ENCODE measurements around the gene RPN2.

Gene RPN2

GRCh38 chr20:37234254-37234581 lies 55.1 kb downstream of the RPN2 start:
- Histone ChIP-seq H3K4me1 (ENCODE audit: insufficient read depth, low read length) (peaks cover 14% of the 10 kb centered on the region), H3K9ac (ENCODE audit: low read depth, low read length) (no peak overlapping the region), H3K36me3 (ENCODE audit: insufficient read depth, low read length) (peaks cover 63% of the 10 kb centered on the region), H3K9me3 (ENCODE audit: control insufficient read depth, insufficient read depth, low read length) (no peaks in the 10 kb centered on the region)

DNA sequence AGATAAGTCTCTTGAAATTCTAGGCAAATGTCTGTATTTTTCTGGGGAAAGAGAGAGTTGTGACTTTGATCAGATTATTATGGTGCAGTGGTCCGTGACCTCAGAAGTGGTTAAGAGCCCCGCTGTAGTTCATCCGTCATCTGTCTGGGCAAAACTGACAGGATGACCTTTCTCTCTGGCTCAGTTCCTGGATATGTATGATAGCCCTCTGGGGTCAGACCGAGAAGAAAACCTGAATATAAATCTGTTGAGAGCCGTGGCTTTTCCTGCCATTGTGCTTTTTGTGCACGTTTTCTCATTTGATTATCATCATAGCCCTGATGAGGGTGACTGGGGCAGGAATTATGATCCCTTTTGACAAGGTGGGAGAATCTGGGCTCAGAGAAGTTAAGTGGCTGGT lies 55.9 kb downstream of the RPN2 start:
- Histone ChIP-seq H3K36me3 (ENCODE audit: insufficient read depth, low read length) (peaks cover 62% of the 10 kb centered on the region), H3K4me1 (ENCODE audit: insufficient read depth, low read length) (peaks cover 5% of the 10 kb centered on the region), H3K9me3 (ENCODE audit: control insufficient read depth, insufficient read depth, low read length) (no peaks in the 10 kb centered on the region), H3K9ac (ENCODE audit: low read depth, low read length) (no peak overlapping the region)

DNA sequence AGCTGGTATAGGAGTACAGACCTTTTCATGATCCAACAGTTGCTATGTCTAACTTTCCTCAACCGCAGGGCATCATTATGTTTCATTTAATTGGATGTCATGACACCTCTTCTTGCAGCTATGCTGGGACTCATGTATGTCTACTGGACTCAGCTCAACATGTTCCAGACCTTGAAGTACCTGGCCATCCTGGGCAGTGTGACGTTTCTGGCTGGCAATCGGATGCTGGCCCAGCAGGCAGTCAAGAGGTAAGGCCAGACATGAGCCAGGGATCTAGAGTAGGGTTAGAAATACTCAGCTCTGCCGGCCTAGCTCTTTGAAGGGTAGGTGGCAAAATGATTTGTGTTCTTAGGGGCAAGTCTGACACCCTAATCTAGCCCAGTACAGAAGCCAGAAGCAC lies 57.3 kb downstream of the RPN2 start:
- no peaks in the 10 kb centered on the region for H3K4me1 ChIP-seq (ENCODE audit: insufficient read depth, low read length)
- no peak overlapping the region for H3K9ac ChIP-seq (ENCODE audit: low read depth, low read length)
- peaks cover 49% of the 10 kb centered on the region for H3K36me3 ChIP-seq (ENCODE audit: insufficient read depth, low read length)
- H3K9me3 ChIP-seq (ENCODE audit: control insufficient read depth, insufficient read depth, low read length) = no peaks in the 10 kb centered on the region

DNA sequence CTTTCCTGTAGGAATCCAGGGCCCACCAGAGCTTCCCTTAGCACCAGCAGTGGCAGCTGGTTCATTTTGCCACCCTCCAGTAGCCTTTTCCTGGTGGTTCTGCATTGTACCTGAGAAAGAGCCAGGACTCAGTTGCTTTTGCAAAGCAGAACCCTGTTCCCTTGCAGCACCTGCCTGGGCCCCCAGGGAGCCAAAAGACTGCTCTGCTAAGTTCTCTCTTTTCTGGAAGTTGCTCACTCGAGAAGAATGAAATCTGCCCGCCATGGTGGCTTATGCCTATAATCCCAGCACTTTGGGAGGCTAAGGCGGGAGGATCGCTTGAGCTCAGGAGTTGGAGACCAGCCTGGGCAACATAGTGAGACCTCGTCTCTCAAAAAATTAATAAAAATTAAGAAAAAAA lies 58.5 kb downstream of the RPN2 start:
- no peaks in the 10 kb centered on the region for H3K4me1 ChIP-seq (ENCODE audit: insufficient read depth, low read length)
- no peaks in the 10 kb centered on the region for H3K9me3 ChIP-seq (ENCODE audit: control insufficient read depth, insufficient read depth, low read length)
- H3K9ac ChIP-seq (ENCODE audit: low read depth, low read length) = no peak overlapping the region
- H3K36me3 ChIP-seq (ENCODE audit: insufficient read depth, low read length) = peaks cover 47% of the 10 kb centered on the region

DNA sequence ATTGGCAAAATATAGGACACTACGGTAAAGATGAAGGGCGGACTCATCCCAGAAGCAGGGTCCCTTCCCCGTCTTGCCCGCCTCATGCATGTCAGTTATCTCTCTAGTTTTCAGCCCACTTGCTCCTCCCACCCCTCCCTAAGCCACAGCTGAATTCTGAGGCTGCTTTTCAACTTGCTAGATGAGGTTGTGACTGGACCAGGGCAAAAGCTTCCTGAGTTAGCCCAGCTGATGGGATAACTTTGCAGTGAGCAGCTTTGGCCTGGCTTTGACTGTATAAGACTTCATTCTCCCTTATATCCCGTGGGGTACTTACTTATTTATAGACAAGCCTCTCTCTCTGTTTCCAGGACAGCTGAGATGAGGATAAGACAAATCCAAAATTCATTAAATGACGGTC lies 59.3 kb downstream of the RPN2 start:
- Histone ChIP-seq H3K4me1 (ENCODE audit: insufficient read depth, low read length) (no peaks in the 10 kb centered on the region), H3K9me3 (ENCODE audit: control insufficient read depth, insufficient read depth, low read length) (no peaks in the 10 kb centered on the region), H3K36me3 (ENCODE audit: insufficient read depth, low read length) (peaks cover 44% of the 10 kb centered on the region), H3K9ac (ENCODE audit: low read depth, low read length) (no peak overlapping the region)

DNA sequence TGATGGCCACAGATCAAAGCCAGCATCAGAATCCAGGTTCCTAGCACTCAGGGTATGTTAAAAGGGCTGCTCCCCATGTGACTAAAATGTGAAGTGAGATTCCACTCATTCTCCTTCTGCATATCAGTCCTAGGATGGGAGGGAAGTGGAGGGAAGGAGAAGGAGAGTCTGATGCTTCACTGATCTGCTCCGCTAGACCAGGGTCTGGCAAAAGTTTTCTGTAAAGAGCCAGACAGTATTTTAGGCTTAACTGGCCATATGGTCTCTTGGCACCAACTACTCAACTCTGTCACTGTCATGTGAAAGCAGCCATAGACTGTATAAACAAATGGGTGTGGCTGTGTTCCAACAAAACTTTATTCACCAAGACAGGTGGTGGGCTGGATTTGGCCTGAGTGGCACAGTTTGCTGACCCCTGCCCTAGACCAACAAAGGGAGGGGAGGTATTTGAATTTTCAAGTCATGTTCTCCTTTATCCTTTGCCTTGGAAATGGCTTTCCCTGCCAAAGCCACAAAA lies 59.9 kb downstream of the RPN2 start:
- Histone ChIP-seq H3K4me1 (ENCODE audit: insufficient read depth, low read length) (no peaks in the 10 kb centered on the region), H3K9me3 (ENCODE audit: control insufficient read depth, insufficient read depth, low read length) (no peaks in the 10 kb centered on the region), H3K9ac (ENCODE audit: low read depth, low read length) (no peak overlapping the region), H3K36me3 (ENCODE audit: insufficient read depth, low read length) (peaks cover 40% of the 10 kb centered on the region)

- H3K36me3 ChIP-seq (ENCODE audit: insufficient read depth, low read length) = peaks cover 33% of the 10 kb centered on the region
- no peaks in the 10 kb centered on the region for H3K9me3 ChIP-seq (ENCODE audit: control insufficient read depth, insufficient read depth, low read length)
- peaks cover 5% of the 10 kb centered on the region; the same call in 1 of the 2 replicates for H3K4me1 ChIP-seq (ENCODE audit: insufficient read depth, low read length)
- H3K9ac ChIP-seq (ENCODE audit: low read depth, low read length) = no peak overlapping the region
These were observed 61.4 kb downstream of the RPN2 start for GRCh38 chr20:37240337-37241067.

GRCh38 chr20:37242503-37242902 lies 63.4 kb downstream of the RPN2 start:
- H3K36me3 ChIP-seq (ENCODE audit: insufficient read depth, low read length) = peaks cover 16% of the 10 kb centered on the region
- H3K4me1 ChIP-seq (ENCODE audit: insufficient read depth, low read length) = peaks cover 5% of the 10 kb centered on the region; the same call in 1 of the 2 replicates
- no peaks in the 10 kb centered on the region for H3K9me3 ChIP-seq (ENCODE audit: control insufficient read depth, insufficient read depth, low read length)
- H3K9ac ChIP-seq (ENCODE audit: low read depth, low read length) = no peak overlapping the region

DNA sequence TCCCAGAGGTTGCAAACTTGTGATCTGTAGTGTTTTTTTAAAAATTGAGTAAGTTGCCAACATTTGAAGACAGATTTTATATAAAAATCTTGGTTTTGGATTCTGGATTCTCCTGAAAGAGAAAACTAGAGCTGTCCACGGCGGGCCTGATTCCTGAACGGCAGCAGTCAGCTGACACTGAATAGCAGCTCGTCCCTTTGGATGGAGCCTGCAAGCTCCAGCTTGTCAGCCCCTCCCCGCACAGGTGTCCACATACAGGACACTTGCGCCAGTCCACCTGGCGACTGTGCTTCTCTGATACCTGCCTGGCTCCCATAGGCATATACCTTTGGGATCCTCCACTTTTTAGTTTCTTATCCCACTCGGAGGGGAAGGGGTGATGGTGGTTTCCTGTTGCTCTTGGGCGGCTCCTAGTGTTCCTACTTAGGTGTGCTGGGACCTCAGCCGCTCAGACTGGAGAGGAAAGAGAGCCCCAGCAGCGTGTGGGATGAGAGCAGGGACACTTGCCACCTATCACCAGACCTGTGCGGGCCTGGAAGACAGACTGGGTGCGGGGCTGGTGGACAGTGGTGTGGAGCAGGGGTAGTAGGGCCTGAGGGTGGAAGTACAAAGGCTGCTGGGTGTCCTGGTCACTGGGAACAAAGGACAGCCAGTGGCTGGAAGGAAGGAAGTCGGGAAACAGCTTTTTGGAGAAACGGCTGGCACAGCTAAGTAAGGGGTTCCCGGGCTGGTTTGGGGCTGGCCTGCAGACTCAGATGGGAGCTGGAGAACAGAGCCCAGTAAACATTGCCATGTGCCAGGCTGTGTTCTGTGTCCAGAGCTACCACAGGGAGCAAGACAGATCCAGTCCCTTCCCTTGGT lies 64.2 kb downstream of the RPN2 start:
- Histone ChIP-seq H3K9ac (ENCODE audit: low read depth, low read length) (no peak overlapping the region), H3K4me1 (ENCODE audit: insufficient read depth, low read length) (peaks cover 5% of the 10 kb centered on the region; the same call in 1 of the 2 replicates), H3K36me3 (ENCODE audit: insufficient read depth, low read length) (peaks cover 15% of the 10 kb centered on the region), H3K9me3 (ENCODE audit: control insufficient read depth, insufficient read depth, low read length) (no peaks in the 10 kb centered on the region)

DNA sequence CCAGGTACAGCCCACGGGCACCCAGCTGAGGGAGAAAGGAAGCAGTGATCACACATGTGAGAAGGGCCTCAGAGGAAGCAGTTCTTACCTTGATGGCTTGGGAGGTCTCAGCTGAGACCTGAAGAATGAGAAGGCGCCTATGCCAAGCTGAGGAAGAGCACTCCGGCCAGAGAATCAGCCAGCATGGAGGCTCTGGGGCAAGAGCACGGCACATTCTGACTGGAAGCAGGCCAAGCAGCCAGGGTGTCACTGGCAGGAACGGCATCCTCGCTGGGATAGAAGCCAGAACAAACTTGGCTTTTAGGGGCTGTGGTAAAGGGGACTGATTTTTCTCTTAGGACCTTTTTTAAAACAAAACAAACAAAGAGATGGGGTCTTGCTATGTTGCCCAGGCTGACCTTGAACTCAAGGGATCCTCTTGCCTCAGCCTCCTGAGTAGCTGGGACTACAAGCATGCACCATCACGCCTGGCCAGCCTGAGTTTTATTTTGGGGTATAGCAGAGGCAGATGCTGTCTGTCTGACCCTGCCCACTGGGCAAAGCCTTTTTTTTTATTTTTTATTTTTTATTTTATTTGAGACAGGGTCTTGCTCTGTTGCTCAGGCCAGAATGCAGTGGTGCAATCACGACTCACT lies 64.9 kb downstream of the RPN2 start:
- peaks cover 15% of the 10 kb centered on the region for H3K36me3 ChIP-seq (ENCODE audit: insufficient read depth, low read length)
- no peaks in the 10 kb centered on the region for H3K9me3 ChIP-seq (ENCODE audit: control insufficient read depth, insufficient read depth, low read length)
- H3K4me1 ChIP-seq (ENCODE audit: insufficient read depth, low read length) = peaks cover 5% of the 10 kb centered on the region; the same call in 1 of the 2 replicates
- H3K9ac ChIP-seq (ENCODE audit: low read depth, low read length) = no peak overlapping the region

DNA sequence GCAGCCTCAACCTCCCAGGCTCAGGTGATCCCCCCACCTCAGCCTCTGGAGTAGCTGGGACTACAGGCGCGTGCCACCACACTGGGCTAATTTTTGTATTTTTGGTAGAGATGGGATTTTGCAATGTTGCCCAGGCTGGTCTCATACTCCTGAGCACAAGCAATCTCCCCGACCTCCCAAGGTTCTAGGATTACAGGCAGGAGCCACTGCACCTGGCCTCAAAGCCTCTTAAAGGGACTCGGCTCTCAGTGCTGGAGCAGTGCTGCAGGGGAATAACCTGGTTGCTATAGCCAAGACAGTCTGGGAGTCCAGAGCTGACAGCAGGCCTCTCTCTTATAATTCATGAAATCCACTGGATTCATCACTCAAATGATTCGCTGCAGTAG lies 65.4 kb downstream of the RPN2 start:
- Histone ChIP-seq H3K36me3 (ENCODE audit: insufficient read depth, low read length) (peaks cover 11% of the 10 kb centered on the region; the same call in 1 of the 2 replicates), H3K9me3 (ENCODE audit: control insufficient read depth, insufficient read depth, low read length) (no peaks in the 10 kb centered on the region), H3K4me1 (ENCODE audit: insufficient read depth, low read length) (peaks cover 5% of the 10 kb centered on the region; the same call in 1 of the 2 replicates), H3K9ac (ENCODE audit: low read depth, low read length) (no peak overlapping the region)

GRCh38 chr20:37245216-37246150 lies 66.4 kb downstream of the RPN2 start:
- Histone ChIP-seq H3K9ac (ENCODE audit: low read depth, low read length) (no peak overlapping the region), H3K9me3 (ENCODE audit: control insufficient read depth, insufficient read depth, low read length) (no peaks in the 10 kb centered on the region), H3K36me3 (ENCODE audit: insufficient read depth, low read length) (peaks cover 11% of the 10 kb centered on the region; the same call in 1 of the 2 replicates), H3K4me1 (ENCODE audit: insufficient read depth, low read length) (peaks cover 5% of the 10 kb centered on the region; the same call in 1 of the 2 replicates)

DNA sequence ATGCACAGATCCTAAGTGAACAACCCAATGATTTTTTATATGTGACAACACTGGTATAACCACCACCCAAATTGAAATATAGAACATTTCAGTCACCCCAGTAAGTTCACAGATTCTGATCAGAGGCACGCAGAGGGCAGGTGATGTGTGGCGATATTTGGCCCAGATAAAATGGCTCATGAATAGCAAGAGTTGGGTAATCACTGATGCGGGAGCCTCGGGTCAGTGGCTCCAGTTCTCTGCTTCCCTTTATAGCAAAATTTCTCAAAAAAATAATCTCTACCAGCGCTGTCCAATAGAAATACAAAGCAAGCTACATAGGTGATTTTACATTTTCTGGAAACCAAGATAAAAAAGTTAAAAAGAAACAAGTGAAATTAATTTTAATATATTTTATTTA lies 67.6 kb downstream of the RPN2 start:
- Histone ChIP-seq H3K9ac (ENCODE audit: low read depth, low read length) (no peak overlapping the region), H3K4me1 (ENCODE audit: insufficient read depth, low read length) (peaks cover 15% of the 10 kb centered on the region; the same call in 1 of the 2 replicates), H3K36me3 (ENCODE audit: insufficient read depth, low read length) (peaks cover 9% of the 10 kb centered on the region; the same call in 1 of the 2 replicates), H3K9me3 (ENCODE audit: control insufficient read depth, insufficient read depth, low read length) (no peaks in the 10 kb centered on the region)
